B cell (primary cell): Measurements from ENCODE around the gene SEMA3E. TPM values are rescaled to one million over a fixed set of nuclear protein-coding genes. Genes with fewer than 3 reads are reported as not detected.

Experiments used
- ATAC-seq: fragments of 200-7000 bp; cut with Tn5 transposase; one replicate; pipeline ENCODE4 v1.10.0; 2021; ENCODE audit warnings: low read depth, mild to moderate bottlenecking, moderate number of reproducible peaks, moderate library complexity
- CTCF ChIA-PET: fragments of 350-600 bp; sonication (Branson Sonifier 250); formaldehyde crosslinking; loops from one replicate; lab custom pipeline; 2021; ENCODE audit warnings: antibody characterized with exemption, inconsistent platforms; lab: Charles Lee
- POLR2A ChIA-PET: fragments of 350-600 bp; sonication (Branson Sonifier 250); formaldehyde crosslinking; loops from one replicate; lab custom pipeline; 2021; ENCODE audit warnings: antibody characterized with exemption; lab: Charles Lee
- DNase-seq: peaks from one replicate; pipeline ENCODE4 v3.0.0; 2013
- H2AFZ ChIP-seq: 2 replicates; pipeline ENCODE4 v1.6.1; 2012; ENCODE audit warnings: mild to moderate bottlenecking, low read depth, low read length; ENCODE audit not compliant: insufficient read depth, poor library complexity, severe bottlenecking
- H3K27ac ChIP-seq, 2 donors: 1 replicate in 1 of 2; 2 replicates in 1 of 2; pipeline ENCODE4 v1.5.1; 2012 to 2013; ENCODE audit warnings: low read length in 2 of 2, mild to moderate bottlenecking in 2 of 2, moderate library complexity in 1 of 2
- H3K27me3 ChIP-seq, 4 experiments: fragments of 200-600 bp in 1 of 4; sonication (generic) in 1 of 4; replicated peaks in 1 of 4; 1 replicate in 2 of 4; 2 replicates in 2 of 4; pipeline versions ENCODE4 v1.6.1 to v1.7.0; 2013 to 2016; ENCODE audit warnings: low read length in 3 of 4, mild to moderate bottlenecking in 2 of 4, mixed read lengths in 1 of 4, moderate library complexity in 1 of 4; ENCODE audit not compliant: insufficient read depth in 4 of 4, control insufficient read depth in 3 of 4; ENCODE audit errors: control extremely low read depth in 1 of 4
- H3K36me3 ChIP-seq, 2 experiments: replicated peaks in 1 of 2; 1 replicate in 1 of 2; 2 replicates in 1 of 2; pipeline versions ENCODE4 v1.6.1 to v1.7.1; 2013; ENCODE audit warnings: low read length in 1 of 2; ENCODE audit not compliant: insufficient read depth in 2 of 2, control insufficient read depth in 1 of 2; ENCODE audit errors: control extremely low read depth in 1 of 2, extremely low read depth in 1 of 2
- H3K4me1 ChIP-seq, 2 donors: fragments of 200-600 bp in 1 of 2; sonication (generic) in 1 of 2; 1 replicate in 1 of 2; 2 replicates in 1 of 2; pipeline versions ENCODE4 v1.5.1 to v1.6.1; 2013 to 2017; ENCODE audit warnings: low read length in 2 of 2; ENCODE audit not compliant: control insufficient read depth in 2 of 2, insufficient read depth in 2 of 2
- H3K4me2 ChIP-seq: replicated peaks from 2 replicates; pipeline ENCODE3; 2012; ENCODE audit warnings: mild to moderate bottlenecking, low read depth, low read length; ENCODE audit not compliant: poor library complexity, severe bottlenecking
- H3K4me3 ChIP-seq, 5 experiments: fragments of 200-600 bp in 1 of 5; sonication (generic) in 1 of 5; 1 replicate in 3 of 5; 2 replicates in 2 of 5; pipeline versions ENCODE4 v1.5.1 to v1.7.0; 2011 to 2016; ENCODE audit warnings: low read length in 4 of 5, mild to moderate bottlenecking in 4 of 5, low read depth in 2 of 5, control low read depth in 1 of 5, moderate library complexity in 1 of 5; ENCODE audit not compliant: insufficient read depth in 1 of 5; ENCODE audit errors: control extremely low read depth in 1 of 5, extremely low read depth in 1 of 5
- H3K79me2 ChIP-seq: fragments of 200-600 bp; sonication (generic); one replicate; pipeline ENCODE4 v1.6.0; 2016; ENCODE audit warnings: low read length; ENCODE audit not compliant: control insufficient read depth, insufficient read depth
- H3K9ac ChIP-seq: fragments of 200-600 bp; sonication (generic); 2 replicates; pipeline ENCODE4 v1.6.1; 2017; ENCODE audit warnings: mild to moderate bottlenecking, low read length, moderate library complexity
- H3K9me3 ChIP-seq, 3 donors: one replicate each; pipeline versions ENCODE4 v1.6.1 to v1.7.1; 2013; ENCODE audit warnings: low read length in 2 of 3; ENCODE audit not compliant: control insufficient read depth in 2 of 3, insufficient read depth in 1 of 3; ENCODE audit errors: control extremely low read depth in 1 of 3
- H4K20me1 ChIP-seq: 2 replicates; pipeline ENCODE4 v1.6.0; 2012; ENCODE audit warnings: mild to moderate bottlenecking, low read length; ENCODE audit not compliant: insufficient read depth, control insufficient read depth, poor library complexity, severe bottlenecking
- H3K27ac Mint-ChIP-seq: one replicate; pipeline ENCODE4 v1.8.0; 2021; ENCODE audit warnings: mixed read lengths
- H3K27me3 Mint-ChIP-seq: one replicate; pipeline ENCODE4 v1.8.0; 2021; ENCODE audit warnings: mixed read lengths
- H3K4me1 Mint-ChIP-seq: one replicate; pipeline ENCODE4 v1.8.0; 2021; ENCODE audit warnings: mixed read lengths
- H3K4me3 Mint-ChIP-seq: one replicate; pipeline ENCODE4 v1.8.0; 2021; ENCODE audit warnings: mixed read lengths
- H3K9me3 Mint-ChIP-seq: one replicate; pipeline ENCODE4 v1.8.0; 2022; ENCODE audit warnings: mixed read lengths; ENCODE audit not compliant: insufficient read depth
- CTCF ChIP-seq: fragments of 200-600 bp; IDR thresholded peaks from one replicate; pipeline ENCODE4 v1.8.0; 2022; ENCODE audit warnings: antibody characterized with exemption, mild to moderate bottlenecking
- EZH2 ChIP-seq: IDR thresholded peaks from 2 replicates; pipeline ENCODE4 v1.6.1; 2012; ENCODE audit warnings: borderline replicate concordance, low read depth, mild to moderate bottlenecking, moderate library complexity, low read length; ENCODE audit not compliant: insufficient read depth, poor library complexity, severe bottlenecking
- WGBS: methylation state at CpG from one replicate; pipeline ENCODE4 v1.1.5; 2013; ENCODE audit warnings: missing lambda C conversion rate; ENCODE audit not compliant: insufficient coverage; 5-methylcytosine and 5-hydroxymethylcytosine counted together
- intact Hi-C: fragments of 100-400 bp; cut with micrococcal nuclease; formaldehyde crosslinking; loops from one replicate; pipeline ENCODE4 v1.10.0; 2022
- polyA plus RNA-seq: library from polyadenylated mRNA; depleted of rRNA; stranded (reverse); fragments of >200 nt; gene quantifications from 2 replicates; pipeline ENCODE4 v1.2.3, GENCODE V29; 2012
- total RNA-seq, 2 donors: library from RNA; stranded (reverse); fragments of 120-200 nt in 1 of 2; gene quantifications; 1 replicate in 1 of 2; 2 replicates in 1 of 2; pipeline versions ENCODE4 v1.2.3 to v1.2.4, GENCODE V29; 2013 to 2022

Gene SEMA3E
- total and polyA plus RNA-seq, 2 donors (not counting 1 experiment from before 2014, with no cell fraction given): not detected

GRCh38 chr7:83347945-83348444 is 300.9 kb downstream of the SEMA3E start:
- H3K36me3 ChIP-seq: no peaks in the 10 kb centered on the region
- no peak overlapping the region for H3K4me2 ChIP-seq
- H3K27ac ChIP-seq: no peak overlapping the region
- intact Hi-C loops: no loop called here
- Mint-ChIP-seq H3K4me3 (no peak overlapping the region), H3K27me3 (no peaks in the 10 kb centered on the region), H3K9me3 (peaks cover 2% of the 10 kb centered on the region), H3K4me1 (no peaks in the 10 kb centered on the region), H3K27ac (no peak overlapping the region)
- CTCF ChIA-PET: no interaction called here
- no peak overlapping the region for H3K4me3 ChIP-seq
- no peak overlapping the region for H3K9ac ChIP-seq
- peaks cover 0 to 4% (median 0%) of the 10 kb centered on the region in 3 donors for H3K9me3 ChIP-seq
- H2AFZ ChIP-seq: no peak overlapping the region
- no peaks in the 10 kb centered on the region for H4K20me1 ChIP-seq
- no peak for TF ChIP-seq CTCF
- TF ChIP-seq EZH2: no peak
- POLR2A ChIA-PET: no interaction called here
- no peaks in the 10 kb centered on the region for H3K4me1 ChIP-seq
- DNase-seq (no peak), ATAC-seq (no peak)
- H3K79me2 ChIP-seq: no peaks in the 10 kb centered on the region
- 70% methylated on average over 3 of the region's 5 CpGs for WGBS
- no peaks in the 10 kb centered on the region for H3K27me3 ChIP-seq

GRCh38 chr7:83339907-83340306 is 309.0 kb downstream of the SEMA3E start:
- Mint-ChIP-seq H3K9me3 (no peaks in the 10 kb centered on the region), H3K27me3 (no peaks in the 10 kb centered on the region)
- POLR2A ChIA-PET: no interaction called here

More at GRCh38 chr7:83339907-83340306, 309.0 kb downstream of the SEMA3E start:
- CTCF ChIA-PET: no interaction called here
- DNase-seq: no peak
- Histone ChIP-seq H3K4me3 (no peak overlapping the region), H3K36me3 (no peaks in the 10 kb centered on the region), H3K27ac (no peak overlapping the region), H3K4me2 (no peak overlapping the region), H3K9ac (no peak overlapping the region), H2AFZ (no peak overlapping the region), H3K9me3 (peaks cover 0 to 10% (median 0%) of the 10 kb centered on the region in 3 donors), H3K4me1 (no peaks in the 10 kb centered on the region), H4K20me1 (no peaks in the 10 kb centered on the region), H3K27me3 (no peaks in the 10 kb centered on the region), H3K79me2 (no peaks in the 10 kb centered on the region)
- no peak overlapping the region for H3K27ac Mint-ChIP-seq
- H3K4me1 Mint-ChIP-seq: no peaks in the 10 kb centered on the region
- no peak for TF ChIP-seq EZH2
- no peak for TF ChIP-seq CTCF
- WGBS: no CpG with 5 or more reads among the region's 2 CpGs
- no peak for ATAC-seq
- H3K4me3 Mint-ChIP-seq: no peak overlapping the region
- intact Hi-C loops: no loop called here
